ENCODE data around the gene BABAM2. TPM values are rescaled to one million over a fixed set of nuclear protein-coding genes. Genes with fewer than 3 reads are reported as not detected.

The BABAM2 gene
- total and polyA plus RNA-seq, 4 donors = 9.9 to 17.0 (median 13.9) TPM

Small RNA genes within 50 kb of the gene (small RNA-seq; reads per million reads assigned to genes)
- gene MIR4263 (not detected), gene RF02271 (not detected)

Other genes with a start within 250 kb of the BABAM2 start
- 10 to 100 TPM; 12.3 to 14.6 TPM for gene SUPT7L, start 227.1 kb upstream of the BABAM2 start, total RNA-seq
- 10 to 100 TPM in 1 of 2 donors, 1 to 10 TPM in 1; 9.6 to 10.7 TPM for gene SUPT7L, start 227.1 kb upstream of the BABAM2 start, polyA plus RNA-seq
- 10 to 100 TPM; 10.6 to 12.3 TPM for gene SLC4A1AP, start 226.8 kb upstream of the BABAM2 start, total RNA-seq
- 1 to 10 TPM; 7.2 to 8.5 TPM for gene SLC4A1AP, start 226.8 kb upstream of the BABAM2 start, polyA plus RNA-seq
- 10 to 100 TPM; 31.2 to 35.7 TPM for gene MRPL33, start 119.0 kb upstream of the BABAM2 start, total RNA-seq
- gene MRPL33, start 119.0 kb upstream of the BABAM2 start, polyA plus RNA-seq = 100 to 1,000 TPM in 1 of 2 donors, 10 to 100 TPM in 1; 46.2 to 130 TPM
- gene RBKS, start 342 bp upstream of the BABAM2 start, total RNA-seq = 10 to 100 TPM in 1 of 2 donors, 1 to 10 TPM in 1; 6.3 to 14.6 TPM
- gene RBKS, start 342 bp upstream of the BABAM2 start, polyA plus RNA-seq = 10 to 100 TPM; 15.8 to 18.8 TPM

Data from liver (tissue), 5 donors.